Thyroid gland (tissue), 4 donors: ENCODE results near the gene FKBP1A.

Source experiments
- POLR2A ChIP-seq, 2 donors: fragments of 450-650 bp; IDR thresholded peaks; one replicate each; pipeline ENCODE4 v1.6.1; 2017; ENCODE audit warnings: antibody characterized with exemption in 2 of 2, mild to moderate bottlenecking in 2 of 2, moderate library complexity in 1 of 2
- TF ChIP-seq, protein P1 (sequence below), 6 experiments: fragments of 200-600 bp in 3 of 6; fragments of 450-650 bp in 3 of 6; sonication (generic) in 3 of 6; IDR thresholded peaks; one replicate each; pipeline ENCODE4 v1.5.1; 2016 to 2019; ENCODE audit warnings: antibody characterized with exemption in 6 of 6, mild to moderate bottlenecking in 2 of 6, inconsistent platforms in 1 of 6, moderate library complexity in 1 of 6

DNA sequence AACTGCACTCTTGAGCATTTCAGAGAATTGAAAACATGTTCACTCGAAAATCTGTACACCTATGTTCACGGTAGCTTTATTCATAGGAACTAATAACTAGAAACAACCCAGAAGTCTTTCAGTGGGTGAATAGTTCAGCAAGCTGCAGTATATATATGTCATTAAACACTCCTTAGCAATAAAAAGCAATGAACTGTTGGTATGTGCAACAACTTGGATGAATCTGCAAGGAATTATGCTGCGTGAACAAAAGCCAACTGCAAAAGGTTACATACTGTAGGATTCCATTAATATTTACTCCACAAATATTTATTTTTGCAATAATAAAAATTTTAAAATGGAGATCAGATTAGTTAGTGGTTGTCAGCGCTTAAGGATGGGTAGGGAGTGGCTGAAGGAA is 22.1 kb upstream of the FKBP1A start:
- TF ChIP-seq, protein P1, sequence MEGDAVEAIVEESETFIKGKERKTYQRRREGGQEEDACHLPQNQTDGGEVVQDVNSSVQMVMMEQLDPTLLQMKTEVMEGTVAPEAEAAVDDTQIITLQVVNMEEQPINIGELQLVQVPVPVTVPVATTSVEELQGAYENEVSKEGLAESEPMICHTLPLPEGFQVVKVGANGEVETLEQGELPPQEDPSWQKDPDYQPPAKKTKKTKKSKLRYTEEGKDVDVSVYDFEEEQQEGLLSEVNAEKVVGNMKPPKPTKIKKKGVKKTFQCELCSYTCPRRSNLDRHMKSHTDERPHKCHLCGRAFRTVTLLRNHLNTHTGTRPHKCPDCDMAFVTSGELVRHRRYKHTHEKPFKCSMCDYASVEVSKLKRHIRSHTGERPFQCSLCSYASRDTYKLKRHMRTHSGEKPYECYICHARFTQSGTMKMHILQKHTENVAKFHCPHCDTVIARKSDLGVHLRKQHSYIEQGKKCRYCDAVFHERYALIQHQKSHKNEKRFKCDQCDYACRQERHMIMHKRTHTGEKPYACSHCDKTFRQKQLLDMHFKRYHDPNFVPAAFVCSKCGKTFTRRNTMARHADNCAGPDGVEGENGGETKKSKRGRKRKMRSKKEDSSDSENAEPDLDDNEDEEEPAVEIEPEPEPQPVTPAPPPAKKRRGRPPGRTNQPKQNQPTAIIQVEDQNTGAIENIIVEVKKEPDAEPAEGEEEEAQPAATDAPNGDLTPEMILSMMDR (IDR thresholded peaks at IDR 0.05), result no peak
- no peak for TF ChIP-seq POLR2A (IDR thresholded peaks at IDR 0.05)
